ENCODE results near the gene NF2. TPM values are rescaled to one million over a fixed set of nuclear protein-coding genes. Genes with fewer than 3 reads are reported as not detected.

NF2 gene
- total RNA-seq, 1 experiment from 2014 or later, result 56.9 TPM

- TF ChIP-seq, protein P1, sequence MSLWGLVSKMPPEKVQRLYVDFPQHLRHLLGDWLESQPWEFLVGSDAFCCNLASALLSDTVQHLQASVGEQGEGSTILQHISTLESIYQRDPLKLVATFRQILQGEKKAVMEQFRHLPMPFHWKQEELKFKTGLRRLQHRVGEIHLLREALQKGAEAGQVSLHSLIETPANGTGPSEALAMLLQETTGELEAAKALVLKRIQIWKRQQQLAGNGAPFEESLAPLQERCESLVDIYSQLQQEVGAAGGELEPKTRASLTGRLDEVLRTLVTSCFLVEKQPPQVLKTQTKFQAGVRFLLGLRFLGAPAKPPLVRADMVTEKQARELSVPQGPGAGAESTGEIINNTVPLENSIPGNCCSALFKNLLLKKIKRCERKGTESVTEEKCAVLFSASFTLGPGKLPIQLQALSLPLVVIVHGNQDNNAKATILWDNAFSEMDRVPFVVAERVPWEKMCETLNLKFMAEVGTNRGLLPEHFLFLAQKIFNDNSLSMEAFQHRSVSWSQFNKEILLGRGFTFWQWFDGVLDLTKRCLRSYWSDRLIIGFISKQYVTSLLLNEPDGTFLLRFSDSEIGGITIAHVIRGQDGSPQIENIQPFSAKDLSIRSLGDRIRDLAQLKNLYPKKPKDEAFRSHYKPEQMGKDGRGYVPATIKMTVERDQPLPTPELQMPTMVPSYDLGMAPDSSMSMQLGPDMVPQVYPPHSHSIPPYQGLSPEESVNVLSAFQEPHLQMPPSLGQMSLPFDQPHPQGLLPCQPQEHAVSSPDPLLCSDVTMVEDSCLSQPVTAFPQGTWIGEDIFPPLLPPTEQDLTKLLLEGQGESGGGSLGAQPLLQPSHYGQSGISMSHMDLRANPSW (CRISPR knock-in tag; conservative IDR thresholded peaks at IDR 0.05; ENCODE audit: low read depth), result no peak
- TF ChIP-seq EMX1 (CRISPR knock-in tag; IDR thresholded peaks at IDR 0.05) (no peak), E2F1 (CRISPR knock-in tag; IDR thresholded peaks at IDR 0.05) (peak; percentile 72), ZBTB43 (CRISPR knock-in tag; IDR thresholded peaks at IDR 0.05) (0 out of 2 replicates have a peak, but pooled peaks have one; percentile 55), FOXP4 (CRISPR knock-in tag; IDR thresholded peaks at IDR 0.05) (peak; percentile 84; the same call in 1 of the 2 replicates), SP1 (CRISPR knock-in tag; conservative IDR thresholded peaks at IDR 0.05) (peak; percentile 55), RELA (CRISPR knock-in tag; IDR thresholded peaks at IDR 0.05; ENCODE audit: borderline replicate concordance) (no peak), NR2C2 (CRISPR knock-in tag; IDR thresholded peaks at IDR 0.05) (0 out of 2 replicates have a peak, but pooled peaks have one; percentile 27), ZSCAN18 (CRISPR knock-in tag; IDR thresholded peaks at IDR 0.05) (no peak), NFE2L1 (CRISPR knock-in tag; IDR thresholded peaks at IDR 0.05) (peak; percentile 77), MYBL2 (CRISPR knock-in tag; IDR thresholded peaks at IDR 0.05) (0 out of 2 replicates have a peak, but pooled peaks have one; percentile 31), NFYB (CRISPR knock-in tag; conservative IDR thresholded peaks at IDR 0.05; ENCODE audit: low read depth) (peak; percentile 21; the same call in 1 of the 2 replicates), E2F4 (CRISPR knock-in tag; IDR thresholded peaks at IDR 0.05; ENCODE audit: borderline replicate concordance, low read depth) (0 out of 2 replicates have a peak, but pooled peaks have one; percentile 20), CBFB (CRISPR knock-in tag; IDR thresholded peaks at IDR 0.05; ENCODE audit: low read depth) (no peak), FOXP1 (CRISPR knock-in tag; IDR thresholded peaks at IDR 0.05; ENCODE audit: borderline replicate concordance) (peak; percentile 84)
- TF ChIP-seq, protein P2, sequence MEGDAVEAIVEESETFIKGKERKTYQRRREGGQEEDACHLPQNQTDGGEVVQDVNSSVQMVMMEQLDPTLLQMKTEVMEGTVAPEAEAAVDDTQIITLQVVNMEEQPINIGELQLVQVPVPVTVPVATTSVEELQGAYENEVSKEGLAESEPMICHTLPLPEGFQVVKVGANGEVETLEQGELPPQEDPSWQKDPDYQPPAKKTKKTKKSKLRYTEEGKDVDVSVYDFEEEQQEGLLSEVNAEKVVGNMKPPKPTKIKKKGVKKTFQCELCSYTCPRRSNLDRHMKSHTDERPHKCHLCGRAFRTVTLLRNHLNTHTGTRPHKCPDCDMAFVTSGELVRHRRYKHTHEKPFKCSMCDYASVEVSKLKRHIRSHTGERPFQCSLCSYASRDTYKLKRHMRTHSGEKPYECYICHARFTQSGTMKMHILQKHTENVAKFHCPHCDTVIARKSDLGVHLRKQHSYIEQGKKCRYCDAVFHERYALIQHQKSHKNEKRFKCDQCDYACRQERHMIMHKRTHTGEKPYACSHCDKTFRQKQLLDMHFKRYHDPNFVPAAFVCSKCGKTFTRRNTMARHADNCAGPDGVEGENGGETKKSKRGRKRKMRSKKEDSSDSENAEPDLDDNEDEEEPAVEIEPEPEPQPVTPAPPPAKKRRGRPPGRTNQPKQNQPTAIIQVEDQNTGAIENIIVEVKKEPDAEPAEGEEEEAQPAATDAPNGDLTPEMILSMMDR (IDR thresholded peaks at IDR 0.05), result no peak
- TF ChIP-seq, protein P3, sequence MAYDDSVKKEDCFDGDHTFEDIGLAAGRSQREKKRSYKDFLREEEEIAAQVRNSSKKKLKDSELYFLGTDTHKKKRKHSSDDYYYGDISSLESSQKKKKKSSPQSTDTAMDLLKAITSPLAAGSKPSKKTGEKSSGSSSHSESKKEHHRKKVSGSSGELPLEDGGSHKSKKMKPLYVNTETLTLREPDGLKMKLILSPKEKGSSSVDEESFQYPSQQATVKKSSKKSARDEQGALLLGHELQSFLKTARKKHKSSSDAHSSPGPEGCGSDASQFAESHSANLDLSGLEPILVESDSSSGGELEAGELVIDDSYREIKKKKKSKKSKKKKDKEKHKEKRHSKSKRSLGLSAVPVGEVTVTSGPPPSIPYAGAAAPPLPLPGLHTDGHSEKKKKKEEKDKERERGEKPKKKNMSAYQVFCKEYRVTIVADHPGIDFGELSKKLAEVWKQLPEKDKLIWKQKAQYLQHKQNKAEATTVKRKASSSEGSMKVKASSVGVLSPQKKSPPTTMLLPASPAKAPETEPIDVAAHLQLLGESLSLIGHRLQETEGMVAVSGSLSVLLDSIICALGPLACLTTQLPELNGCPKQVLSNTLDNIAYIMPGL (CRISPR knock-in tag; IDR thresholded peaks at IDR 0.05), result peak; percentile 37; the same call in 1 of the 2 replicates
- TF ChIP-seq, protein P4, sequence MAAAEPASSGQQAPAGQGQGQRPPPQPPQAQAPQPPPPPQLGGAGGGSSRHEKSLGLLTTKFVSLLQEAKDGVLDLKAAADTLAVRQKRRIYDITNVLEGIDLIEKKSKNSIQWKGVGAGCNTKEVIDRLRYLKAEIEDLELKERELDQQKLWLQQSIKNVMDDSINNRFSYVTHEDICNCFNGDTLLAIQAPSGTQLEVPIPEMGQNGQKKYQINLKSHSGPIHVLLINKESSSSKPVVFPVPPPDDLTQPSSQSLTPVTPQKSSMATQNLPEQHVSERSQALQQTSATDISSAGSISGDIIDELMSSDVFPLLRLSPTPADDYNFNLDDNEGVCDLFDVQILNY (CRISPR knock-in tag; IDR thresholded peaks at IDR 0.05), result 0 out of 2 replicates have a peak, but pooled peaks have one; percentile 47
- TF ChIP-seq, protein P5, sequence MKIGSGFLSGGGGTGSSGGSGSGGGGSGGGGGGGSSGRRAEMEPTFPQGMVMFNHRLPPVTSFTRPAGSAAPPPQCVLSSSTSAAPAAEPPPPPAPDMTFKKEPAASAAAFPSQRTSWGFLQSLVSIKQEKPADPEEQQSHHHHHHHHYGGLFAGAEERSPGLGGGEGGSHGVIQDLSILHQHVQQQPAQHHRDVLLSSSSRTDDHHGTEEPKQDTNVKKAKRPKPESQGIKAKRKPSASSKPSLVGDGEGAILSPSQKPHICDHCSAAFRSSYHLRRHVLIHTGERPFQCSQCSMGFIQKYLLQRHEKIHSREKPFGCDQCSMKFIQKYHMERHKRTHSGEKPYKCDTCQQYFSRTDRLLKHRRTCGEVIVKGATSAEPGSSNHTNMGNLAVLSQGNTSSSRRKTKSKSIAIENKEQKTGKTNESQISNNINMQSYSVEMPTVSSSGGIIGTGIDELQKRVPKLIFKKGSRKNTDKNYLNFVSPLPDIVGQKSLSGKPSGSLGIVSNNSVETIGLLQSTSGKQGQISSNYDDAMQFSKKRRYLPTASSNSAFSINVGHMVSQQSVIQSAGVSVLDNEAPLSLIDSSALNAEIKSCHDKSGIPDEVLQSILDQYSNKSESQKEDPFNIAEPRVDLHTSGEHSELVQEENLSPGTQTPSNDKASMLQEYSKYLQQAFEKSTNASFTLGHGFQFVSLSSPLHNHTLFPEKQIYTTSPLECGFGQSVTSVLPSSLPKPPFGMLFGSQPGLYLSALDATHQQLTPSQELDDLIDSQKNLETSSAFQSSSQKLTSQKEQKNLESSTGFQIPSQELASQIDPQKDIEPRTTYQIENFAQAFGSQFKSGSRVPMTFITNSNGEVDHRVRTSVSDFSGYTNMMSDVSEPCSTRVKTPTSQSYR (CRISPR knock-in tag; IDR thresholded peaks at IDR 0.05), result 0 out of 2 replicates have a peak, but pooled peaks have one; percentile 57
Observed at GRCh38 chr22:29716814-29717545, 113.5 kb downstream of the NF2 start (continued).

Measured in WTC11 (cell line).